Suprapubic skin (tissue), 4 donors: ENCODE measurements around the gene RGMB.

Source experiments
- CTCF ChIP-seq, 2 donors: fragments of 200-600 bp in 1 of 2; fragments of 450-650 bp in 1 of 2; sonication (generic) in 1 of 2; IDR thresholded peaks; one replicate each; pipeline ENCODE4 v1.5.1; 2016 to 2019; ENCODE audit warnings: antibody characterized with exemption in 2 of 2, mild to moderate bottlenecking in 1 of 2, moderate library complexity in 1 of 2
- EP300 ChIP-seq: sonication (generic); formaldehyde crosslinking; IDR thresholded peaks from one replicate; pipeline ENCODE4 v1.6.1; 2017; ENCODE audit warnings: antibody characterized with exemption
- POLR2A ChIP-seq, 2 donors: fragments of 450-650 bp; IDR thresholded peaks; one replicate each; pipeline ENCODE4 v1.6.1; 2017; ENCODE audit warnings: antibody characterized with exemption in 2 of 2, mild to moderate bottlenecking in 2 of 2, moderate library complexity in 2 of 2
- POLR2AphosphoS5 ChIP-seq, 3 donors: sonication (generic); formaldehyde crosslinking; IDR thresholded peaks; one replicate each; pipeline ENCODE4 v1.6.1; 2017; ENCODE audit warnings: antibody characterized with exemption in 3 of 3

- TF ChIP-seq CTCF (IDR thresholded peaks at IDR 0.05), result no peak
- no peak for TF ChIP-seq POLR2AphosphoS5 (IDR thresholded peaks at IDR 0.05)
- no peak for TF ChIP-seq POLR2A (IDR thresholded peaks at IDR 0.05)
- no peak for TF ChIP-seq EP300
Observed at GRCh38 chr5:98795243-98795642, 21.8 kb downstream of the RGMB start.
